GM12892 (cell line): Measurements from ENCODE around the gene NEDD4L.

Experiments used
- POLR2A ChIP-seq: IDR thresholded peaks from 2 replicates; pipeline ENCODE4 v1.6.1; 2011; ENCODE audit warnings: low read depth, low read length, control low read depth
- TAF1 ChIP-seq: IDR thresholded peaks from 2 replicates; pipeline ENCODE4 v1.6.1; 2011; ENCODE audit warnings: low read depth, mild to moderate bottlenecking, control low read depth, low read length, borderline replicate concordance

GRCh38 chr18:58150772-58151171, 106.7 kb downstream of the NEDD4L start:
- no peak for TF ChIP-seq TAF1
- TF ChIP-seq POLR2A, result no peak
